AG04450 (cell line): ENCODE measurements around the gene CNOT6. TPM values are rescaled to one million over a fixed set of nuclear protein-coding genes. Genes with fewer than 3 reads are reported as not detected.

Experiments
- CTCF ChIA-PET: fragments of 300-600, 350-600 bp; formaldehyde crosslinking; extraction: SDS; loops from one replicate; lab custom pipeline; 2022; ENCODE audit warnings: antibody characterized with exemption, inconsistent platforms; lab: Charles Lee
- POLR2A ChIA-PET: fragments of 350-600 bp; formaldehyde crosslinking; extraction: SDS; loops from one replicate; lab custom pipeline; 2021; ENCODE audit warnings: antibody characterized with exemption, inconsistent platforms; lab: Yijun Ruan, JAX
- DNase-seq: peaks from one replicate; pipeline ENCODE4 v3.0.0-alpha.2; 2011; ENCODE audit warnings: low read depth, low spot score
- H3K27ac ChIP-seq: one replicate; pipeline ENCODE4 v1.5.1; 2012; ENCODE audit warnings: low read depth, low read length, control low read depth
- H3K27me3 ChIP-seq: one replicate; pipeline ENCODE4 v1.6.0; 2012; ENCODE audit warnings: low read length; ENCODE audit not compliant: control insufficient read depth, insufficient read depth
- H3K4me3 ChIP-seq: 2 replicates; pipeline ENCODE4 v1.5.1; 2011; ENCODE audit warnings: mild to moderate bottlenecking, low read depth, low read length, control low read depth
- H3K9me3 ChIP-seq: 2 replicates; pipeline ENCODE4 v1.5.1; 2012; ENCODE audit warnings: low read length; ENCODE audit not compliant: control insufficient read depth, insufficient read depth
- CTCF ChIP-seq: IDR thresholded peaks from 2 replicates; pipeline ENCODE4 v1.5.1; 2011; ENCODE audit warnings: low read depth, low read length, control low read depth, inconsistent platforms
- polyA plus RNA-seq: library from polyadenylated mRNA; depleted of rRNA; stranded (reverse); fragments of >200 nt; gene quantifications from 2 replicates; pipeline ENCODE4 v1.2.3, GENCODE V29; 2011; rRNA removed
- small RNA-seq: library from RNA; depleted of rRNA; stranded (forward); fragments of <200 nt; gene quantifications from one replicate; pipeline ENCODE3, GENCODE V24; 2012; ENCODE audit warnings: low read depth; ENCODE audit not compliant: insufficient read length

Gene CNOT6
- polyA plus RNA-seq, 1 experiment = 21.5 TPM

- no peak overlapping the region for H3K27ac ChIP-seq
- no peak for TF ChIP-seq CTCF
- ChIA-PET CTCF (no interaction called here), POLR2A (no interaction called here)
- H3K9me3 ChIP-seq = peaks cover 18% of the 10 kb centered on the region; the same call in 1 of the 2 replicates
- DNase-seq = no peak
- peaks cover 4% of the 10 kb centered on the region for H3K27me3 ChIP-seq
- H3K4me3 ChIP-seq = no peak overlapping the region
Observed at GRCh38 chr5:180627386-180628120, 133.4 kb downstream of the CNOT6 start.

Small RNA genes lying within 50 kb of the gene (small RNA-seq; reads per million reads assigned to genes)
- gene RNU6-525P = not detected

Other genes starting within 250 kb of the CNOT6 start
- gene MAPK9, start 202.3 kb upstream of the CNOT6 start, polyA plus RNA-seq = 31.1 and 35.1 TPM in 2 replicates
- gene GFPT2, start 141.0 kb upstream of the CNOT6 start, polyA plus RNA-seq = 13.9 and 15.1 TPM in 2 replicates
- gene SCGB3A1, start 97.1 kb downstream of the CNOT6 start, polyA plus RNA-seq = not detected in 2 replicates
- not detected in 2 replicates for gene FLT4, start 155.2 kb downstream of the CNOT6 start, polyA plus RNA-seq
- not detected in 2 replicates for gene OR2Y1, start 245.7 kb downstream of the CNOT6 start, polyA plus RNA-seq